Fibroblast of lung (primary cell): Measurements from ENCODE around the gene TXLNA.

ENCODE experiments used
- CTCF ChIP-seq, 2 donors: IDR thresholded peaks in 1 of 2; conservative IDR thresholded peaks in 1 of 2; 1 replicate in 1 of 2; 2 replicates in 1 of 2; pipeline ENCODE4 v1.5.1; 2011 to 2012; ENCODE audit warnings: low read length in 2 of 2, control low read depth in 1 of 2, inconsistent platforms in 1 of 2, low read depth in 1 of 2, mild to moderate bottlenecking in 1 of 2
- EZH2 ChIP-seq: IDR thresholded peaks from 2 replicates; pipeline ENCODE4 v1.5.1; 2012; ENCODE audit warnings: low read length, control low read depth, mild to moderate bottlenecking; ENCODE audit errors: missing control alignments

- TF ChIP-seq CTCF (conservative IDR thresholded peaks at IDR 0.05 in 1 of 2, IDR thresholded peaks at IDR 0.05 in 1 of 2; ENCODE audit: low read depth in 1 of 2, low read length in 2 of 2) (no peak), EZH2 (no peak)
Observed at GRCh38 chr1:32204943-32205361, 25.5 kb downstream of the TXLNA start.
